SK-N-SH (cell line): ENCODE data around the gene PAPOLA. TPM values are rescaled to one million over a fixed set of nuclear protein-coding genes. Genes with fewer than 3 reads are reported as not detected.

Experiments used
- CTCF ChIA-PET: fragments of 300-600, 350-600 bp; formaldehyde crosslinking; extraction: SDS; loops from one replicate; lab custom pipeline; 2021; lab: Yijun Ruan, JAX
- POLR2A ChIA-PET: fragments of 350-600 bp; sonication (Branson Sonifier 250); formaldehyde crosslinking; extraction: SDS; loops from one replicate; lab custom pipeline; 2020; ENCODE audit warnings: antibody characterized with exemption, inconsistent platforms; lab: Yijun Ruan, JAX
- DNase-seq: peaks from one replicate; pipeline ENCODE4 v3.0.0; 2012
- H2AFZ ChIP-seq: fragments of 200-600 bp; sonication (generic); 2 replicates; pipeline ENCODE4 v1.8.1; 2016; ENCODE audit warnings: antibody characterized with exemption, mild to moderate bottlenecking, low read depth
- H3F3A ChIP-seq: fragments of 200-600 bp; sonication (generic); replicated peaks from 2 replicates; pipeline ENCODE3; 2016; ENCODE audit warnings: antibody characterized with exemption, mild to moderate bottlenecking; ENCODE audit not compliant: insufficient read depth
- H3K27ac ChIP-seq, 2 experiments: fragments of 200-500 bp in 1 of 2; fragments of 200-600 bp in 1 of 2; sonication (Bioruptor generic) in 1 of 2; sonication (generic), shearing (Covaris generic) in 1 of 2; 2 replicates each; pipeline versions ENCODE4 v1.5.1 to v1.6.1; 2014 to 2016; ENCODE audit warnings: low read depth in 2 of 2, inconsistent platforms in 1 of 2, low read length in 1 of 2, mild to moderate bottlenecking in 1 of 2, mixed read lengths in 1 of 2
- H3K27me3 ChIP-seq: fragments of 200-600 bp; sonication (generic), shearing (Covaris generic); 2 replicates; pipeline ENCODE4 v1.6.1; 2016; ENCODE audit warnings: mixed run types; ENCODE audit not compliant: insufficient read depth
- H3K36me3 ChIP-seq, 2 experiments: fragments of 200-500 bp in 1 of 2; fragments of 200-600 bp in 1 of 2; sonication (Bioruptor generic) in 1 of 2; sonication (generic) in 1 of 2; replicated peaks in 1 of 2; 2 replicates each; pipeline versions ENCODE3 to v1.5.1; 2014 to 2016; ENCODE audit warnings: low read length in 1 of 2, mild to moderate bottlenecking in 1 of 2; ENCODE audit not compliant: insufficient read depth in 2 of 2, control insufficient read depth in 1 of 2
- H3K4me1 ChIP-seq, 2 experiments: fragments of 200-500 bp in 1 of 2; fragments of 200-600 bp in 1 of 2; sonication (Bioruptor generic) in 1 of 2; sonication (generic), shearing (Covaris generic) in 1 of 2; 2 replicates each; pipeline versions ENCODE4 v1.5.1 to v1.6.1; 2014 to 2016; ENCODE audit warnings: low read depth in 1 of 2, low read length in 1 of 2, mixed run types in 1 of 2; ENCODE audit not compliant: insufficient read depth in 2 of 2, control insufficient read depth in 1 of 2
- H3K4me2 ChIP-seq: fragments of 200-600 bp; sonication (generic), shearing (Covaris generic); 2 replicates; pipeline ENCODE4 v1.6.1; 2017; ENCODE audit warnings: mixed run types
- H3K4me3 ChIP-seq, 2 experiments: fragments of 200-500 bp in 1 of 2; fragments of 200-600 bp in 1 of 2; sonication (Bioruptor generic) in 1 of 2; sonication (generic), shearing (Covaris generic) in 1 of 2; 2 replicates each; pipeline versions ENCODE4 v1.5.1 to v1.8.1; 2014 to 2016; ENCODE audit warnings: low read depth in 2 of 2, inconsistent platforms in 1 of 2, low read length in 1 of 2, mild to moderate bottlenecking in 1 of 2, mixed read lengths in 1 of 2, moderate library complexity in 1 of 2
- H3K79me2 ChIP-seq: fragments of 200-600 bp; sonication (generic); 2 replicates; pipeline ENCODE4 v1.8.1; 2017; ENCODE audit warnings: mild to moderate bottlenecking; ENCODE audit not compliant: insufficient read depth
- H3K9ac ChIP-seq: fragments of 200-600 bp; sonication (generic); 2 replicates; pipeline ENCODE4 v1.6.1; 2017; ENCODE audit warnings: mixed run types
- H3K9me2 ChIP-seq: fragments of 200-600 bp; sonication (generic); 2 replicates; pipeline ENCODE4 v1.6.1; 2017; ENCODE audit warnings: mixed run types
- H3K9me3 ChIP-seq: fragments of 200-600 bp; sonication (generic); 2 replicates; pipeline ENCODE4 v1.6.1; 2017; ENCODE audit warnings: mixed run types, mild to moderate bottlenecking, moderate library complexity
- H4K20me1 ChIP-seq: fragments of 200-600 bp; sonication (generic); 2 replicates; pipeline ENCODE4 v1.6.1; 2017; ENCODE audit warnings: mild to moderate bottlenecking, mixed run types; ENCODE audit not compliant: insufficient read depth
- CTCF ChIP-seq: fragments of 200-600 bp; sonication (generic); IDR thresholded peaks from 2 replicates; pipeline ENCODE4 v1.6.1; 2017; ENCODE audit warnings: antibody characterized with exemption, mild to moderate bottlenecking, moderate library complexity
- ELF1 ChIP-seq: IDR thresholded peaks from 2 replicates; pipeline ENCODE4 v1.4.0; 2012
- EP300 ChIP-seq, 2 experiments: IDR thresholded peaks; 2 replicates each; pipeline versions ENCODE4 v1.4.0 to v1.6.1; 2012; ENCODE audit warnings: borderline replicate concordance in 1 of 2, low read depth in 1 of 2, low read length in 1 of 2
- FOXJ3 ChIP-seq: sonication (generic); formaldehyde crosslinking; IDR thresholded peaks from 2 replicates; pipeline ENCODE4 v1.5.1; 2020; ENCODE audit warnings: mild to moderate bottlenecking, missing genetic modification reagents
- GATA2 ChIP-seq: sonication (generic); formaldehyde crosslinking; IDR thresholded peaks from 2 replicates; pipeline ENCODE4 v1.5.0; 2020; ENCODE audit warnings: mild to moderate bottlenecking, missing genetic modification reagents
- JUND ChIP-seq: IDR thresholded peaks from 2 replicates; pipeline ENCODE4 v1.4.0; 2012
- MXI1 ChIP-seq: IDR thresholded peaks from 2 replicates; pipeline ENCODE4 v1.6.1; 2012; ENCODE audit warnings: mild to moderate bottlenecking, low read depth, low read length, improper control_type of control experiment
- PBX3 ChIP-seq: IDR thresholded peaks from 2 replicates; pipeline ENCODE4; 2012
- RFX5 ChIP-seq: IDR thresholded peaks from 2 replicates; pipeline ENCODE4 v1.6.1; 2012; ENCODE audit warnings: mild to moderate bottlenecking, improper control_type of control experiment, low read length
- SIN3A ChIP-seq: IDR thresholded peaks from 2 replicates; pipeline ENCODE4 v1.6.1; 2012; ENCODE audit warnings: low read depth, mild to moderate bottlenecking, low read length, moderate library complexity, borderline replicate concordance
- SMC3 ChIP-seq: IDR thresholded peaks from 2 replicates; pipeline ENCODE4 v1.6.1; 2012; ENCODE audit warnings: low read depth, low read length, improper control_type of control experiment
- TAF1 ChIP-seq: IDR thresholded peaks from 2 replicates; pipeline ENCODE4 v1.6.1; 2012; ENCODE audit warnings: low read depth, mild to moderate bottlenecking, low read length, moderate library complexity, borderline replicate concordance
- TCF12 ChIP-seq: IDR thresholded peaks from 2 replicates; pipeline ENCODE4 v1.4.0; 2012
- TEAD4 ChIP-seq: IDR thresholded peaks from 2 replicates; pipeline ENCODE4 v1.4.0; 2012; ENCODE audit warnings: mild to moderate bottlenecking, borderline replicate concordance; ENCODE audit not compliant: insufficient read depth
- USF2 ChIP-seq: fragments of 150-350 bp; IDR thresholded peaks from 2 replicates; pipeline ENCODE4 v1.6.1; 2017; ENCODE audit warnings: antibody characterized with exemption, low read length, low read depth, borderline replicate concordance
- YY1 ChIP-seq: IDR thresholded peaks from 2 replicates; pipeline ENCODE4 v1.4.0; 2012; ENCODE audit warnings: low read depth, mild to moderate bottlenecking
- ZBTB33 ChIP-seq: IDR thresholded peaks from 2 replicates; pipeline ENCODE4 v1.4.0; 2012; ENCODE audit warnings: low read depth, borderline replicate concordance
- WGBS: methylation state at CpG from one replicate; pipeline ENCODE4 v1.1.6; 2017; ENCODE audit warnings: low lambda C conversion rate; 5-methylcytosine and 5-hydroxymethylcytosine counted together
- polyA plus RNA-seq, 3 experiments: library from polyadenylated mRNA; depleted of rRNA; stranded (reverse); fragments of >200 nt; gene quantifications; 2 replicates each; pipeline ENCODE4 v1.2.3, GENCODE V29; 2012

PAPOLA gene
- polyA plus RNA-seq, 1 of the 3 experiments (the other 2 are of a cell fraction) = 53.7 TPM

GRCh38 chr14:96452684-96453083 lies 49.5 kb upstream of the PAPOLA start:
- TF ChIP-seq MXI1 = no peak
- no peak for TF ChIP-seq GATA2 (CRISPR knock-in tag)
- no peak for TF ChIP-seq USF2
- TF ChIP-seq YY1 = no peak
- no peak for TF ChIP-seq ELF1
- TF ChIP-seq TCF12 = no peak
- TF ChIP-seq TEAD4 = no peak
- no peak for TF ChIP-seq FOXJ3 (CRISPR knock-in tag)
- no peak for TF ChIP-seq CTCF
- no peak for TF ChIP-seq JUND
- no peak for TF ChIP-seq SMC3
- no peak for TF ChIP-seq SIN3A
- no peak for TF ChIP-seq ZBTB33
- no peak for TF ChIP-seq EP300 (IDR thresholded peaks at IDR 0.05; ENCODE audit: borderline replicate concordance in 1 of 2, low read depth in 1 of 2, low read length in 1 of 2)
- no peaks in the 10 kb centered on the region for H3K4me1 ChIP-seq
- ChIA-PET POLR2A (no interaction called here), CTCF (no interaction called here)
- no peak overlapping the region for H3K4me2 ChIP-seq
- no peaks in the 10 kb centered on the region for H3K27me3 ChIP-seq
- H4K20me1 ChIP-seq = no peaks in the 10 kb centered on the region
- no peaks in the 10 kb centered on the region for H3K36me3 ChIP-seq
- no peak overlapping the region for H2AFZ ChIP-seq
- H3K27ac ChIP-seq = no peak overlapping the region
- no peak for DNase-seq
- no peaks in the 10 kb centered on the region for H3K9me3 ChIP-seq
- no peak overlapping the region for H3K4me3 ChIP-seq
- H3F3A ChIP-seq = no peaks in the 10 kb centered on the region
- no peak overlapping the region for H3K9ac ChIP-seq
- H3K79me2 ChIP-seq = no peaks in the 10 kb centered on the region
- H3K9me2 ChIP-seq = no peaks in the 10 kb centered on the region
- WGBS = 76% methylated on average over 6 of the region's 6 CpGs

- no peaks in the 10 kb centered on the region for H3K79me2 ChIP-seq
- no peaks in the 10 kb centered on the region for H3K9me3 ChIP-seq
- no peaks in the 10 kb centered on the region for H3K9me2 ChIP-seq
- POLR2A ChIA-PET = no interaction called here
- H3K4me3 ChIP-seq = no peak overlapping the region
- WGBS = 64% methylated on average over 5 of the region's 5 CpGs
- H3K9ac ChIP-seq = no peak overlapping the region
- no peak for DNase-seq
- H3K4me2 ChIP-seq = no peak overlapping the region
- CTCF ChIA-PET = no interaction called here
- H3K36me3 ChIP-seq = no peaks in the 10 kb centered on the region
- TF ChIP-seq FOXJ3 (CRISPR knock-in tag) (no peak), PBX3 (no peak), RFX5 (no peak), MXI1 (no peak), TAF1 (no peak)
- no peaks in the 10 kb centered on the region for H4K20me1 ChIP-seq
- no peaks in the 10 kb centered on the region for H3K27me3 ChIP-seq
- no peaks in the 10 kb centered on the region for H3F3A ChIP-seq
- H3K4me1 ChIP-seq = no peaks in the 10 kb centered on the region
- H2AFZ ChIP-seq = no peak overlapping the region
- no peak overlapping the region for H3K27ac ChIP-seq
Observed at GRCh38 chr14:96455588-96455987, 46.6 kb upstream of the PAPOLA start.
